CD4-positive, alpha-beta T cell treated with Interleukin-17A for 4 hours (primary cell): ENCODE results near the gene CDX2.

ENCODE experiments used
- DNase-seq: peaks from one replicate; pipeline ENCODE4 v3.0.0-alpha.2; 2020; ENCODE audit warnings: mixed read lengths

Gene CDX2

GRCh38 chr13:27928353-27928804 lies 40.7 kb downstream of the CDX2 start:
- no peak for DNase-seq

GRCh38 chr13:27927444-27928352 lies 41.4 kb downstream of the CDX2 start:
- no peak for DNase-seq

- DNase-seq = no peak
Observed at GRCh38 chr13:27926644-27927434, 42.3 kb downstream of the CDX2 start.

- no peak for DNase-seq
Observed at GRCh38 chr13:27925220-27925991, 43.7 kb downstream of the CDX2 start.

GRCh38 chr13:27924529-27925141 lies 44.5 kb downstream of the CDX2 start:
- no peak for DNase-seq

- no peak for DNase-seq
Observed at GRCh38 chr13:27923794-27924528, 45.2 kb downstream of the CDX2 start.

GRCh38 chr13:27922883-27923612 lies 46.1 kb downstream of the CDX2 start:
- DNase-seq = no peak

GRCh38 chr13:27921961-27922882 lies 46.9 kb downstream of the CDX2 start:
- DNase-seq = no peak

GRCh38 chr13:27921421-27921960 lies 47.6 kb downstream of the CDX2 start:
- DNase-seq = no peak

GRCh38 chr13:27920677-27921420 lies 48.3 kb downstream of the CDX2 start:
- DNase-seq = no peak

GRCh38 chr13:27919934-27920676 lies 49.0 kb downstream of the CDX2 start, which contains the start of gene PDX1:
TSS of gene PDX1 (plus strand) at chr13:27920000. CDS start at chr13:27920139, 139 bp downstream.
- no peak for DNase-seq

GRCh38 chr13:27919659-27919933 lies 49.5 kb downstream of the CDX2 start:
- no peak for DNase-seq

GRCh38 chr13:27918918-27919658 lies 50.0 kb downstream of the CDX2 start:
- no peak for DNase-seq

GRCh38 chr13:27918041-27918917 lies 50.8 kb downstream of the CDX2 start:
- DNase-seq = no peak

GRCh38 chr13:27917121-27917947 lies 51.8 kb downstream of the CDX2 start:
- no peak for DNase-seq
